K562 (cell line): Measurements from ENCODE around the gene LRMDA. TPM values are rescaled to one million over a fixed set of nuclear protein-coding genes. Genes with fewer than 3 reads are reported as not detected.

Experiments used
- BCL6 ChIP-seq: fragments of 250-450 bp; sonication (Bioruptor Pico); IDR thresholded peaks from 2 replicates; pipeline ENCODE4 v1.4.0; 2020
- ELF1 ChIP-seq: fragments of 200-800 bp; sonication (Bioruptor generic); IDR thresholded peaks from 2 replicates; pipeline ENCODE4 v1.6.1; 2016; ENCODE audit warnings: missing genetic modification characterization, missing compliant biosample characterization
- FOXP1 ChIP-seq: sonication (generic); formaldehyde crosslinking; IDR thresholded peaks from 2 replicates; pipeline ENCODE4 v1.8.0; 2022; ENCODE audit warnings: mild to moderate bottlenecking, missing genetic modification reagents
- KDM1A ChIP-seq, 2 experiments: fragments of 450-650 bp; IDR thresholded peaks; 2 replicates each; pipeline ENCODE4 v1.6.1; 2016; ENCODE audit warnings: mild to moderate bottlenecking in 2 of 2
- KDM5B ChIP-seq: fragments of 200-600 bp; sonication (generic); IDR thresholded peaks from 2 replicates; pipeline ENCODE4 v1.6.1; 2012; ENCODE audit warnings: low read depth, mild to moderate bottlenecking, moderate library complexity, low read length, control low read depth, inconsistent platforms; ENCODE audit not compliant: insufficient replicate concordance
- MEF2A ChIP-seq: IDR thresholded peaks from 2 replicates; pipeline ENCODE4 v1.6.1; 2011; ENCODE audit warnings: low read depth, mild to moderate bottlenecking, low read length, moderate library complexity; ENCODE audit not compliant: control insufficient read depth
- NCOR1 ChIP-seq: fragments of 450-650 bp; IDR thresholded peaks from 2 replicates; pipeline ENCODE4 v1.6.1; 2016; ENCODE audit warnings: mild to moderate bottlenecking, moderate library complexity
- NFIX ChIP-seq: fragments of 250-450 bp; sonication (Bioruptor Pico); IDR thresholded peaks from 2 replicates; pipeline ENCODE4 v1.4.0; 2020; ENCODE audit warnings: low read depth, mild to moderate bottlenecking, moderate library complexity
- NR1H2 ChIP-seq: sonication (generic); formaldehyde crosslinking; IDR thresholded peaks from 2 replicates; pipeline ENCODE4 v1.4.0; 2020; ENCODE audit warnings: mild to moderate bottlenecking, missing genetic modification reagents
- PML ChIP-seq: IDR thresholded peaks from 2 replicates; pipeline ENCODE4 v1.6.1; 2012; ENCODE audit warnings: low read length, inconsistent platforms
- PTRF ChIP-seq: fragments of 450-650 bp; IDR thresholded peaks from 2 replicates; pipeline ENCODE4 v1.6.1; 2016; ENCODE audit warnings: mild to moderate bottlenecking, missing genetic modification characterization, missing compliant biosample characterization
- SETDB1 ChIP-seq: IDR thresholded peaks from one replicate; pipeline ENCODE4 v1.6.1; 2012; ENCODE audit warnings: low read length, control low read depth, inconsistent platforms
- TGIF2 ChIP-seq: sonication (generic); formaldehyde crosslinking; IDR thresholded peaks from 2 replicates; pipeline ENCODE4 v1.8.1; 2022; ENCODE audit warnings: mild to moderate bottlenecking, missing genetic modification reagents, moderate library complexity
- ZNF274 ChIP-seq: IDR thresholded peaks from 2 replicates; pipeline ENCODE4 v1.6.1; 2011; ENCODE audit warnings: low read depth, mild to moderate bottlenecking, low read length, moderate library complexity, borderline replicate concordance
- polyA plus RNA-seq, 8 experiments: library from polyadenylated mRNA; depleted of rRNA in 4 of 8; stranded (reverse) in 5 of 8; unstranded in 3 of 8; fragments of >200 nt; fragmentation: Nextera tagmentation in 2 of 8; fragmentation: Illumina TruSeq in 1 of 8; extraction: Ambion mirVana in 2 of 8; extraction: Trizol in 1 of 8; gene quantifications; 2 replicates each; pipeline versions ENCODE4 v1.2.1 to v1.2.3, GENCODE V29; 2011 to 2014; ENCODE audit warnings: inconsistent platforms in 1 of 8, missing spikeins in 1 of 8
- total RNA-seq, 7 experiments: library from RNA; depleted of rRNA in 6 of 7; stranded (reverse); fragments of >200 nt in 6 of 7; fragmentation: Illumina TruSeq in 2 of 7; extraction: Trizol in 2 of 7; gene quantifications; 2 replicates each; pipeline versions ENCODE4 v1.2.1 to v1.2.3, GENCODE V29; 2011 to 2021; ENCODE audit warnings: low replicate concordance in 1 of 7
- TF ChIP-seq, protein P1 (sequence below): fragments of 250-450 bp; sonication (Bioruptor Pico); IDR thresholded peaks from 2 replicates; pipeline ENCODE4 v1.4.0; 2020; ENCODE audit warnings: mild to moderate bottlenecking, moderate library complexity
- TF ChIP-seq, protein P2 (sequence below): fragments of 450-650 bp; formaldehyde crosslinking; IDR thresholded peaks from 2 replicates; pipeline ENCODE4 v1.4.0; 2022; ENCODE audit warnings: missing genetic modification characterization
- TF ChIP-seq, protein P3 (sequence below), 2 experiments: fragments of 450-650 bp in 1 of 2; IDR thresholded peaks; 2 replicates each; pipeline ENCODE4 v1.6.1; 2011 to 2017; ENCODE audit warnings: low read depth in 2 of 2, antibody characterized with exemption in 1 of 2, borderline replicate concordance in 1 of 2, low read length in 1 of 2, mild to moderate bottlenecking in 1 of 2, mixed read lengths in 1 of 2; ENCODE audit not compliant: control insufficient read depth in 1 of 2
- TF ChIP-seq, protein P4 (sequence below): sonication (generic); formaldehyde crosslinking; IDR thresholded peaks from 2 replicates; pipeline ENCODE4 v1.8.0; 2023; ENCODE audit warnings: mild to moderate bottlenecking, missing genetic modification reagents

LRMDA gene
- total and polyA plus RNA-seq, 9 of the 15 experiments (the other 6 are each of a cell fraction or from before 2014, with no cell fraction given): 0.25 TPM; not detected in 8

DNA sequence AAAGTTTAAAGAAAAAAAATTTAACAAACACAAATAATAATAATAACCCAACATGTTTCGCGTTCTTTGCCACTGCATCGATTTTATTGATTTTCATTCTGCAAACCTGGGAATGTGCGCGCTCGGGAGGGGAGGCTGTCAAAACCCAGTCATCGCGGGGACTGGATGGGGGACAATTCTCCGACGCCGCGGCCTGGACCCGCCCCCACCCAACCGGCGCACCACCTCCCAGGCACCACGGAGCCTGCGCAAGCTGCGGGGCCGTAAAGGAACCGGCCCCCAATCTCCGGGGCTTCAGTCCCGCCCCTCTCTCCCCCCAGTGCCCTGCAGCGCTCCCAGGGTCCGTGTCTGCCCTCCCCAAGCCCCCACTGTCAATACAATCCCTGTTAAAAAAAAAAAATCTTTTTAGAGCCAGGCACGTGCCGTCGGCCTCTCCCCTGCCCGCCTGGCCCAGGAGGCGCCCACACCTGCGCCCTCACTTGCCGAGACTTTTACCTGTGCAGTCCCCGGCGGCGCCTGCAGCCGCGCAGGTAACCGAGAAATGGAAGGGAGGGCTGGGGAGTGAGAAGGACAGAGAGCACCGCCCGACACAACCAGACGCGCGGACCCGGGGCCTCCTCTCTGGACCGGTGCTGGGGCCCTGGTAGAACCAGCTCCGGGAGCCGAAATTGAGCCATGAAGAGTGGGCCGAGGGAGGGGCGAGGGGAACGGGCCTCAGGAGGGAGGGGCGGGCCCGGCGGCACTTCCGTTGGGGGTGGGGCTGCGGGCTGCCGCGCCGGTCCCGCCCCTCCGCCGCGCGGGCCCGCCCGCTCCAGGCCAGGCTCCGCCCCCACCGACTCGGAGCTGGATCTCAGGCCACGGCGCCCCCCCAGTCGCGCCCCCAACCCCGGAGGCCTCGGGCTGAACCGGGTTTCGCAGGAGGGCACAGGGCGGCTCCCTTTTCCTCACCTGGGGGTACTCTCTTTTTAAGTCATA, 22.2 kb upstream of the LRMDA start (continued):
- TF ChIP-seq KDM5B (peak; percentile 43), MEF2A (no peak), PML (no peak), KDM1A (IDR thresholded peaks at IDR 0.05) (no peak), FOXP1 (CRISPR knock-in tag) (no peak), NR1H2 (CRISPR knock-in tag) (no peak), NCOR1 (no peak), NFIX (CRISPR knock-in tag) (no peak), SETDB1 (no peak), BCL6 (CRISPR knock-in tag) (no peak), ELF1 (tag) (peak; percentile 47; the same call in 1 of the 2 replicates), ZNF274 (no peak), TGIF2 (no peak), PTRF (tag) (no peak)
- TF ChIP-seq, protein P1, sequence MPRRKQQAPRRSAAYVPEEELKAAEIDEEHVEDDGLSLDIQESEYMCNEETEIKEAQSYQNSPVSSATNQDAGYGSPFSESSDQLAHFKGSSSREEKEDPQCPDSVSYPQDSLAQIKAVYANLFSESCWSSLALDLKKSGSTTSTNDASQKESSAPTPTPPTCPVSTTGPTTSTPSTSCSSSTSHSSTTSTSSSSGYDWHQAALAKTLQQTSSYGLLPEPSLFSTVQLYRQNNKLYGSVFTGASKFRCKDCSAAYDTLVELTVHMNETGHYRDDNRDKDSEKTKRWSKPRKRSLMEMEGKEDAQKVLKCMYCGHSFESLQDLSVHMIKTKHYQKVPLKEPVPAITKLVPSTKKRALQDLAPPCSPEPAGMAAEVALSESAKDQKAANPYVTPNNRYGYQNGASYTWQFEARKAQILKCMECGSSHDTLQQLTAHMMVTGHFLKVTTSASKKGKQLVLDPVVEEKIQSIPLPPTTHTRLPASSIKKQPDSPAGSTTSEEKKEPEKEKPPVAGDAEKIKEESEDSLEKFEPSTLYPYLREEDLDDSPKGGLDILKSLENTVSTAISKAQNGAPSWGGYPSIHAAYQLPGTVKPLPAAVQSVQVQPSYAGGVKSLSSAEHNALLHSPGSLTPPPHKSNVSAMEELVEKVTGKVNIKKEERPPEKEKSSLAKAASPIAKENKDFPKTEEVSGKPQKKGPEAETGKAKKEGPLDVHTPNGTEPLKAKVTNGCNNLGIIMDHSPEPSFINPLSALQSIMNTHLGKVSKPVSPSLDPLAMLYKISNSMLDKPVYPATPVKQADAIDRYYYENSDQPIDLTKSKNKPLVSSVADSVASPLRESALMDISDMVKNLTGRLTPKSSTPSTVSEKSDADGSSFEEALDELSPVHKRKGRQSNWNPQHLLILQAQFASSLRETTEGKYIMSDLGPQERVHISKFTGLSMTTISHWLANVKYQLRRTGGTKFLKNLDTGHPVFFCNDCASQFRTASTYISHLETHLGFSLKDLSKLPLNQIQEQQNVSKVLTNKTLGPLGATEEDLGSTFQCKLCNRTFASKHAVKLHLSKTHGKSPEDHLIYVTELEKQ (CRISPR knock-in tag): no peak
- TF ChIP-seq, protein P2, sequence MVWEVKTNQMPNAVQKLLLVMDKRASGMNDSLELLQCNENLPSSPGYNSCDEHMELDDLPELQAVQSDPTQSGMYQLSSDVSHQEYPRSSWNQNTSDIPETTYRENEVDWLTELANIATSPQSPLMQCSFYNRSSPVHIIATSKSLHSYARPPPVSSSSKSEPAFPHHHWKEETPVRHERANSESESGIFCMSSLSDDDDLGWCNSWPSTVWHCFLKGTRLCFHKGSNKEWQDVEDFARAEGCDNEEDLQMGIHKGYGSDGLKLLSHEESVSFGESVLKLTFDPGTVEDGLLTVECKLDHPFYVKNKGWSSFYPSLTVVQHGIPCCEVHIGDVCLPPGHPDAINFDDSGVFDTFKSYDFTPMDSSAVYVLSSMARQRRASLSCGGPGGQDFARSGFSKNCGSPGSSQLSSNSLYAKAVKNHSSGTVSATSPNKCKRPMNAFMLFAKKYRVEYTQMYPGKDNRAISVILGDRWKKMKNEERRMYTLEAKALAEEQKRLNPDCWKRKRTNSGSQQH: no peak
- TF ChIP-seq, protein P3, sequence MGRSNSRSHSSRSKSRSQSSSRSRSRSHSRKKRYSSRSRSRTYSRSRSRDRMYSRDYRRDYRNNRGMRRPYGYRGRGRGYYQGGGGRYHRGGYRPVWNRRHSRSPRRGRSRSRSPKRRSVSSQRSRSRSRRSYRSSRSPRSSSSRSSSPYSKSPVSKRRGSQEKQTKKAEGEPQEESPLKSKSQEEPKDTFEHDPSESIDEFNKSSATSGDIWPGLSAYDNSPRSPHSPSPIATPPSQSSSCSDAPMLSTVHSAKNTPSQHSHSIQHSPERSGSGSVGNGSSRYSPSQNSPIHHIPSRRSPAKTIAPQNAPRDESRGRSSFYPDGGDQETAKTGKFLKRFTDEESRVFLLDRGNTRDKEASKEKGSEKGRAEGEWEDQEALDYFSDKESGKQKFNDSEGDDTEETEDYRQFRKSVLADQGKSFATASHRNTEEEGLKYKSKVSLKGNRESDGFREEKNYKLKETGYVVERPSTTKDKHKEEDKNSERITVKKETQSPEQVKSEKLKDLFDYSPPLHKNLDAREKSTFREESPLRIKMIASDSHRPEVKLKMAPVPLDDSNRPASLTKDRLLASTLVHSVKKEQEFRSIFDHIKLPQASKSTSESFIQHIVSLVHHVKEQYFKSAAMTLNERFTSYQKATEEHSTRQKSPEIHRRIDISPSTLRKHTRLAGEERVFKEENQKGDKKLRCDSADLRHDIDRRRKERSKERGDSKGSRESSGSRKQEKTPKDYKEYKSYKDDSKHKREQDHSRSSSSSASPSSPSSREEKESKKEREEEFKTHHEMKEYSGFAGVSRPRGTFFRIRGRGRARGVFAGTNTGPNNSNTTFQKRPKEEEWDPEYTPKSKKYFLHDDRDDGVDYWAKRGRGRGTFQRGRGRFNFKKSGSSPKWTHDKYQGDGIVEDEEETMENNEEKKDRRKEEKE (IDR thresholded peaks at IDR 0.05; ENCODE audit: borderline replicate concordance in 1 of 2, control insufficient read depth in 1 of 2, low read depth in 2 of 2, low read length in 1 of 2): no peak
- TF ChIP-seq, protein P4, sequence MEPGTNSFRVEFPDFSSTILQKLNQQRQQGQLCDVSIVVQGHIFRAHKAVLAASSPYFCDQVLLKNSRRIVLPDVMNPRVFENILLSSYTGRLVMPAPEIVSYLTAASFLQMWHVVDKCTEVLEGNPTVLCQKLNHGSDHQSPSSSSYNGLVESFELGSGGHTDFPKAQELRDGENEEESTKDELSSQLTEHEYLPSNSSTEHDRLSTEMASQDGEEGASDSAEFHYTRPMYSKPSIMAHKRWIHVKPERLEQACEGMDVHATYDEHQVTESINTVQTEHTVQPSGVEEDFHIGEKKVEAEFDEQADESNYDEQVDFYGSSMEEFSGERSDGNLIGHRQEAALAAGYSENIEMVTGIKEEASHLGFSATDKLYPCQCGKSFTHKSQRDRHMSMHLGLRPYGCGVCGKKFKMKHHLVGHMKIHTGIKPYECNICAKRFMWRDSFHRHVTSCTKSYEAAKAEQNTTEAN (CRISPR knock-in tag): no peak
